Upper lobe of left lung (tissue), 4 donors: ENCODE data around the gene ZFYVE1.

Experiments
- CTCF ChIP-seq, 6 experiments: fragments of 450-650 bp in 4 of 6; fragments of 200-600 bp in 2 of 6; sonication (generic) in 2 of 6; IDR thresholded peaks; one replicate each; pipeline ENCODE4 v1.5.1; 2016 to 2019; ENCODE audit warnings: antibody characterized with exemption in 6 of 6
- POLR2A ChIP-seq, 4 donors: fragments of 450-650 bp; IDR thresholded peaks; one replicate each; pipeline ENCODE4 v1.5.1; 2016 to 2017; ENCODE audit warnings: antibody characterized with exemption in 4 of 4, mild to moderate bottlenecking in 2 of 4

- no peak for TF ChIP-seq CTCF (IDR thresholded peaks at IDR 0.05)
- no peak for TF ChIP-seq POLR2A (IDR thresholded peaks at IDR 0.05)
These were observed 97.4 kb downstream of the ZFYVE1 start for GRCh38 chr14:72929316-72930080.
